Esophagus squamous epithelium (tissue), 4 donors: ENCODE data around the gene KIF6.

Source experiments
- CTCF ChIP-seq, 6 experiments: fragments of 450-650 bp in 4 of 6; fragments of 200-600 bp in 2 of 6; sonication (generic) in 2 of 6; IDR thresholded peaks; one replicate each; pipeline ENCODE4 v1.5.1; 2016 to 2019; ENCODE audit warnings: antibody characterized with exemption in 6 of 6, mild to moderate bottlenecking in 4 of 6, moderate library complexity in 4 of 6
- POLR2A ChIP-seq, 4 donors: fragments of 450-650 bp; IDR thresholded peaks; one replicate each; pipeline ENCODE4 v1.6.1; 2017; ENCODE audit warnings: antibody characterized with exemption in 4 of 4, mild to moderate bottlenecking in 4 of 4, moderate library complexity in 3 of 4

- TF ChIP-seq CTCF (IDR thresholded peaks at IDR 0.05) (no peak), POLR2A (IDR thresholded peaks at IDR 0.05) (no peak)
These were observed 430.3 kb downstream of the KIF6 start for GRCh38 chr6:39294899-39295298.
